CD14-positive monocyte (primary cell): ENCODE measurements around the gene GSX2. TPM values are rescaled to one million over a fixed set of nuclear protein-coding genes. Genes with fewer than 3 reads are reported as not detected.

Experiments used
- DNase-seq, 3 donors: peaks; one replicate each; pipeline ENCODE4 v3.0.0-alpha.2; 2011 to 2022
- H2AFZ ChIP-seq: 2 replicates; pipeline ENCODE4 v1.6.0; 2012; ENCODE audit warnings: mild to moderate bottlenecking, low read depth, low read length, inconsistent platforms; ENCODE audit not compliant: insufficient read depth, poor library complexity, severe bottlenecking
- H3K27ac ChIP-seq, 2 donors: 1 replicate in 1 of 2; 2 replicates in 1 of 2; pipeline ENCODE4 v1.5.1; 2012 to 2013; ENCODE audit warnings: low read length in 2 of 2, control low read depth in 1 of 2, inconsistent platforms in 1 of 2, low read depth in 1 of 2, mild to moderate bottlenecking in 1 of 2
- H3K27me3 ChIP-seq, 2 donors: one replicate each; pipeline versions ENCODE4 v1.6.0 to v1.6.1; 2011 to 2013; ENCODE audit warnings: low read length in 2 of 2; ENCODE audit not compliant: control insufficient read depth in 2 of 2, insufficient read depth in 2 of 2
- H3K36me3 ChIP-seq, 2 donors: replicated peaks in 1 of 2; 1 replicate in 1 of 2; 2 replicates in 1 of 2; pipeline versions ENCODE4 v1.5.1 to v1.6.1; 2012 to 2013; ENCODE audit warnings: low read length in 2 of 2, control low read depth in 1 of 2, inconsistent platforms in 1 of 2, mild to moderate bottlenecking in 1 of 2; ENCODE audit not compliant: insufficient read depth in 2 of 2, control insufficient read depth in 1 of 2
- H3K4me1 ChIP-seq, 2 donors: 1 replicate in 1 of 2; 2 replicates in 1 of 2; pipeline versions ENCODE4 v1.5.1 to v1.6.1; 2012 to 2013; ENCODE audit warnings: low read length in 2 of 2, control low read depth in 1 of 2, inconsistent platforms in 1 of 2, mild to moderate bottlenecking in 1 of 2, moderate library complexity in 1 of 2; ENCODE audit not compliant: insufficient read depth in 2 of 2, control insufficient read depth in 1 of 2
- H3K4me2 ChIP-seq: replicated peaks from 2 replicates; pipeline ENCODE3; 2012; ENCODE audit warnings: low read length, moderate library complexity, mild to moderate bottlenecking; ENCODE audit not compliant: poor library complexity, severe bottlenecking; ENCODE audit errors: extremely low read depth
- H3K4me3 ChIP-seq, 3 experiments: fragments of 200-600 bp in 1 of 3; sonication (generic) in 1 of 3; replicated peaks in 1 of 3; 1 replicate in 2 of 3; 2 replicates in 1 of 3; pipeline ENCODE4 v1.5.1; 2011 to 2013; ENCODE audit warnings: low read length in 3 of 3, mild to moderate bottlenecking in 3 of 3, control low read depth in 2 of 3, low read depth in 2 of 3, inconsistent platforms in 1 of 3, moderate library complexity in 1 of 3
- H3K79me2 ChIP-seq: 2 replicates; pipeline ENCODE4 v1.6.0; 2012; ENCODE audit warnings: mild to moderate bottlenecking, control low read depth, inconsistent platforms, low read length, moderate library complexity; ENCODE audit not compliant: insufficient read depth
- H3K9ac ChIP-seq: 2 replicates; pipeline ENCODE4 v1.6.0; 2017; ENCODE audit warnings: low read length, mild to moderate bottlenecking; ENCODE audit not compliant: insufficient read depth, poor library complexity, severe bottlenecking
- H3K9me3 ChIP-seq, 2 donors: replicated peaks in 1 of 2; 1 replicate in 1 of 2; 2 replicates in 1 of 2; pipeline versions ENCODE4 v1.5.1 to v1.6.1; 2012 to 2013; ENCODE audit warnings: low read length in 2 of 2, control low read depth in 1 of 2; ENCODE audit not compliant: control insufficient read depth in 1 of 2, insufficient read depth in 1 of 2
- H4K20me1 ChIP-seq: 2 replicates; pipeline ENCODE4 v1.6.0; 2012; ENCODE audit warnings: mild to moderate bottlenecking, low read length, control low read depth, moderate library complexity; ENCODE audit not compliant: insufficient read depth
- H3K27ac Mint-ChIP-seq, 7 donors: one replicate each; pipeline ENCODE4 v1.8.0; 2020; ENCODE audit warnings: mild to moderate bottlenecking in 7 of 7, mixed read lengths in 7 of 7, moderate library complexity in 6 of 7, inconsistent platforms in 2 of 7
- H3K27me3 Mint-ChIP-seq, 3 donors: one replicate each; pipeline ENCODE4 v1.8.0; 2021 to 2022; ENCODE audit warnings: low read depth in 3 of 3, mild to moderate bottlenecking in 3 of 3, mixed read lengths in 3 of 3, moderate library complexity in 3 of 3, inconsistent platforms in 1 of 3
- H3K36me3 Mint-ChIP-seq, 2 donors: one replicate each; pipeline ENCODE4 v1.8.0; 2020; ENCODE audit warnings: mixed read lengths in 2 of 2, inconsistent platforms in 1 of 2, mild to moderate bottlenecking in 1 of 2
- H3K4me1 Mint-ChIP-seq: one replicate; pipeline ENCODE4 v1.8.0; 2020; ENCODE audit warnings: mild to moderate bottlenecking, mixed read lengths
- H3K4me3 Mint-ChIP-seq, 2 donors: one replicate each; pipeline ENCODE4 v1.8.0; 2020; ENCODE audit warnings: mild to moderate bottlenecking in 2 of 2, mixed read lengths in 2 of 2, moderate library complexity in 1 of 2
- H3K9me3 Mint-ChIP-seq, 7 donors: one replicate each; pipeline ENCODE4 v1.8.0; 2020 to 2022; ENCODE audit warnings: mixed read lengths in 7 of 7, mild to moderate bottlenecking in 6 of 7, moderate library complexity in 6 of 7, inconsistent platforms in 2 of 7
- WGBS: methylation state at CpG from one replicate; pipeline ENCODE4 v1.1.5; 2013; ENCODE audit warnings: missing lambda C conversion rate; ENCODE audit not compliant: insufficient coverage; 5-methylcytosine and 5-hydroxymethylcytosine counted together
- intact Hi-C, 2 donors: fragments of 100-400 bp; cut with micrococcal nuclease; formaldehyde crosslinking; loops; one replicate each; pipeline versions ENCODE4 v1.15.0 to v1.15.1; 2023
- polyA plus RNA-seq, 3 donors: library from polyadenylated mRNA; depleted of rRNA in 1 of 3; unstranded in 2 of 3; stranded (reverse) in 1 of 3; fragments of 300-500 nt in 2 of 3; fragments of >200 nt in 1 of 3; fragmentation: Illumina TruSeq in 2 of 3; gene quantifications; 1 replicate in 2 of 3; 2 replicates in 1 of 3; pipeline ENCODE4 v1.2.3, GENCODE V29; 2012 to 2021
- TF ChIP-seq, protein P1 (sequence below): fragments of 200-600 bp; IDR thresholded peaks from one replicate; pipeline ENCODE4 v1.8.0; 2022; ENCODE audit warnings: antibody characterized with exemption, mild to moderate bottlenecking

GSX2 gene
- polyA plus RNA-seq, 3 donors, result not detected

DNA sequence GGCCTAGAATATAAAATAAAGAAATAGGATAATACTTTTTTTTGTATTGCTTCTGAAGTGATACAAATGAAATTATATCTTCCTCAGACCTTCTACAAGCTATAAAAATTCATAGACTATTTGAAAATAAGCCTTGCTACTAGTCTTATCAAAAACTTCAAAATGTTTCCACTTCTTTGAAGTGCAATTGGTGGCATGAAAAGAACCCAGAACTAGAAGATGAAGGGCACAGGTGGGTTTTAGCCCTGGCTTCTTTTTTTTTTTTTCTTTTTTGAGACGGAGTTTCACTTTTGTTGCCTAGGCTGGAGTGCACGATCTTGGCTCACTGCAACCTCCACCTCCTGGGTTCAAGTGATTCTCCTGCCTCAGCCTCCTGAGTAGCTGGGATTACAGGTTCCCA, 44.2 kb downstream of the GSX2 start:
- Histone ChIP-seq H3K27me3 (peaks cover 0 to 8% of the 10 kb centered on the region in 2 donors), H3K9me3 (peaks cover 8 to 9% of the 10 kb centered on the region in 2 donors), H3K4me2 (no peak overlapping the region), H4K20me1 (no peaks in the 10 kb centered on the region), H3K27ac (no peak overlapping the region), H3K9ac (no peak overlapping the region), H3K36me3 (no peaks in the 10 kb centered on the region), H3K79me2 (no peaks in the 10 kb centered on the region), H3K4me3 (no peak overlapping the region), H3K4me1 (no peaks in the 10 kb centered on the region), H2AFZ (no peak overlapping the region)
- H3K4me1 Mint-ChIP-seq, result no peaks in the 10 kb centered on the region
- intact Hi-C loops, result no loop called here
- peaks cover 2 to 11% (median 11%) of the 10 kb centered on the region in 3 donors for H3K27me3 Mint-ChIP-seq
- DNase-seq, result no peak
- H3K36me3 Mint-ChIP-seq, result no peaks in the 10 kb centered on the region
- no peak overlapping the region for H3K27ac Mint-ChIP-seq
- TF ChIP-seq, protein P1, sequence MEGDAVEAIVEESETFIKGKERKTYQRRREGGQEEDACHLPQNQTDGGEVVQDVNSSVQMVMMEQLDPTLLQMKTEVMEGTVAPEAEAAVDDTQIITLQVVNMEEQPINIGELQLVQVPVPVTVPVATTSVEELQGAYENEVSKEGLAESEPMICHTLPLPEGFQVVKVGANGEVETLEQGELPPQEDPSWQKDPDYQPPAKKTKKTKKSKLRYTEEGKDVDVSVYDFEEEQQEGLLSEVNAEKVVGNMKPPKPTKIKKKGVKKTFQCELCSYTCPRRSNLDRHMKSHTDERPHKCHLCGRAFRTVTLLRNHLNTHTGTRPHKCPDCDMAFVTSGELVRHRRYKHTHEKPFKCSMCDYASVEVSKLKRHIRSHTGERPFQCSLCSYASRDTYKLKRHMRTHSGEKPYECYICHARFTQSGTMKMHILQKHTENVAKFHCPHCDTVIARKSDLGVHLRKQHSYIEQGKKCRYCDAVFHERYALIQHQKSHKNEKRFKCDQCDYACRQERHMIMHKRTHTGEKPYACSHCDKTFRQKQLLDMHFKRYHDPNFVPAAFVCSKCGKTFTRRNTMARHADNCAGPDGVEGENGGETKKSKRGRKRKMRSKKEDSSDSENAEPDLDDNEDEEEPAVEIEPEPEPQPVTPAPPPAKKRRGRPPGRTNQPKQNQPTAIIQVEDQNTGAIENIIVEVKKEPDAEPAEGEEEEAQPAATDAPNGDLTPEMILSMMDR, result no peak
- H3K9me3 Mint-ChIP-seq, result peaks cover 3 to 10% (median 7%) of the 10 kb centered on the region in 7 donors
- no CpG with 5 or more reads among the region's 2 CpGs for WGBS
- no peak overlapping the region for H3K4me3 Mint-ChIP-seq

DNA sequence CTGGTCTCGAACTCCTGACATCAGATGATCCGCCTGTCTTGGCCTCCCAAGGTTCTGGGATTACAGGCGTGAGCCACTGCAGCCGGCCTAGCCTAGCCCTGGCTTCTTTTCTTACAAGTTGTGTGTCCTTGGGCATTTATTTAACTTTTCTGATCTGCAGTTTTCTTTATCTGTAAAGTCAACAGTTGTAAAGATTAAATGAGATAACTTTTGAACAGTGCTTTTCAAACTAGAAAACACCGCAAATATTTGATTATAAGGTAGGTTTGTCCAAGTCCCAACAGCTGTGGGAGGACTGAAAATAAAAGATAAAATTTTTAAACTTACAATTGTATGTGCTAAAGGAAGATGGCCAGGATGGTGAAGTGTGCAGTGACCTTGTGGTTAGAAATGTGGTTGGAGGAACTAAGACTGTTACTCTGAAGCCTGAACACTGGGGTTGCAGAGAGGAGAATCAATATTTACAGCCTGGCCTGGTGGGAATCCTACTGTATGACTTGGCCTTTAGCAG, 44.8 kb downstream of the GSX2 start:
- no peak overlapping the region for H3K9ac ChIP-seq
- WGBS, result 89% methylated on average over 3 of the region's 5 CpGs

More for the DNA sequence above, 44.8 kb downstream of the GSX2 start:
- H2AFZ ChIP-seq, result no peak overlapping the region
- H3K4me1 ChIP-seq, result no peaks in the 10 kb centered on the region
- no peak overlapping the region for H3K4me3 ChIP-seq
- Mint-ChIP-seq H3K4me1 (no peaks in the 10 kb centered on the region), H3K9me3 (peaks cover 4 to 11% (median 8%) of the 10 kb centered on the region in 7 donors), H3K27me3 (peaks cover 2 to 13% (median 13%) of the 10 kb centered on the region in 3 donors), H3K27ac (no peak overlapping the region), H3K4me3 (no peak overlapping the region), H3K36me3 (no peaks in the 10 kb centered on the region)
- TF ChIP-seq, protein P1, result no peak
- peaks cover 0 to 10% of the 10 kb centered on the region in 2 donors for H3K27me3 ChIP-seq
- H3K9me3 ChIP-seq, result peaks cover 8 to 9% of the 10 kb centered on the region in 2 donors
- no peaks in the 10 kb centered on the region for H4K20me1 ChIP-seq
- H3K4me2 ChIP-seq, result no peak overlapping the region
- no peaks in the 10 kb centered on the region for H3K36me3 ChIP-seq
- no peak overlapping the region for H3K27ac ChIP-seq
- intact Hi-C loops, result no loop called here
- no peak for DNase-seq
- H3K79me2 ChIP-seq, result no peaks in the 10 kb centered on the region
